Lower leg skin (tissue), 4 donors: ENCODE data around the gene KRTAP4-9. TPM values are rescaled to one million over a fixed set of nuclear protein-coding genes. Genes with fewer than 3 reads are reported as not detected.
"Not testable (repeated sequence)": the region's sequence is repeated elsewhere in the genome, so short reads cannot be mapped to it uniquely, and the experiment has no call there.

ENCODE experiments used
- DNase-seq, 2 donors: peaks; one replicate each; pipeline ENCODE4 v3.0.0-alpha.2; 2019; ENCODE audit warnings: low spot score in 2 of 2
- H3K4me3 ChIP-seq: fragments of 200-600 bp; sonication (generic); 2 replicates; pipeline ENCODE4 v1.5.1; 2017; ENCODE audit warnings: mild to moderate bottlenecking, low read depth; ENCODE audit not compliant: poor library complexity, severe bottlenecking
- POLR2A ChIP-seq, 2 donors: fragments of 450-650 bp; IDR thresholded peaks; one replicate each; pipeline ENCODE4 v1.6.1; 2016 to 2017; ENCODE audit warnings: antibody characterized with exemption in 2 of 2, mild to moderate bottlenecking in 1 of 2, moderate library complexity in 1 of 2
- WGBS, 2 donors: methylation state at CpG; one replicate each; pipeline ENCODE4 v1.1.5; 2018; 5-methylcytosine and 5-hydroxymethylcytosine counted together
- intact Hi-C: fragments of 100-400 bp; cut with DNase I; formaldehyde crosslinking; loops from one replicate; pipeline ENCODE4 v1.15.0; 2023; ENCODE audit warnings: low total_unique reads
- total RNA-seq, 4 donors: library from RNA; depleted of rRNA; stranded (reverse); fragments of >200 nt; gene quantifications; one replicate each; pipeline ENCODE4 v1.1.0, GENCODE V29; 2016
- TF ChIP-seq, protein P1 (sequence below), 3 donors: fragments of 450-650 bp; IDR thresholded peaks; one replicate each; pipeline ENCODE4 v1.5.1; 2016; ENCODE audit warnings: antibody characterized with exemption in 3 of 3, mild to moderate bottlenecking in 3 of 3, moderate library complexity in 2 of 3

KRTAP4-9 gene
- total RNA-seq, 4 donors from 2014 or later = 0.44 to 73.5 (median 2.6) TPM; not detected in 1

DNA sequence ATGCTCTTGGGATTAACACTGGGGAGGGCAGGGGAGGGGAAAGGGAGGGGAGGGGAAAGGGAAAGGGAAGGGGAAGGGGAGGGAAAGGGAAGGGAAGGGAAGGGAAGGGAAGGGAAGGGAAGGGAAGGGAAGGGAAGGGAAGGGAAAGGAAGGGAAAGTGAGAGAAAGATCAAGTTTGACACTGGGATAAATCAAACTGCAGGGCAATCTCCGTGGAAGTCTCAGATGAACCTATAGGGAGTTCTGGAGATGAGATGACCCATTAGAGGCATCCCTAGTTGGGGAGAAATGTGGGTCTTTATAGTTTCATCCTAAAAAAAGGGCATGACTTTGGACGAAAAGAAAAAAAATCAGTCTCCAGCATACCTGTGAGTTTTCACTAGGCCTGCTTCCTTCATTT, 16.6 kb downstream of the KRTAP4-9 start:
- WGBS, 2 donors = 85 to 93% methylated on average over 2 of the region's 2 CpGs
- DNase-seq = no peak
- intact Hi-C loops = no loop called here
- TF ChIP-seq, protein P1, sequence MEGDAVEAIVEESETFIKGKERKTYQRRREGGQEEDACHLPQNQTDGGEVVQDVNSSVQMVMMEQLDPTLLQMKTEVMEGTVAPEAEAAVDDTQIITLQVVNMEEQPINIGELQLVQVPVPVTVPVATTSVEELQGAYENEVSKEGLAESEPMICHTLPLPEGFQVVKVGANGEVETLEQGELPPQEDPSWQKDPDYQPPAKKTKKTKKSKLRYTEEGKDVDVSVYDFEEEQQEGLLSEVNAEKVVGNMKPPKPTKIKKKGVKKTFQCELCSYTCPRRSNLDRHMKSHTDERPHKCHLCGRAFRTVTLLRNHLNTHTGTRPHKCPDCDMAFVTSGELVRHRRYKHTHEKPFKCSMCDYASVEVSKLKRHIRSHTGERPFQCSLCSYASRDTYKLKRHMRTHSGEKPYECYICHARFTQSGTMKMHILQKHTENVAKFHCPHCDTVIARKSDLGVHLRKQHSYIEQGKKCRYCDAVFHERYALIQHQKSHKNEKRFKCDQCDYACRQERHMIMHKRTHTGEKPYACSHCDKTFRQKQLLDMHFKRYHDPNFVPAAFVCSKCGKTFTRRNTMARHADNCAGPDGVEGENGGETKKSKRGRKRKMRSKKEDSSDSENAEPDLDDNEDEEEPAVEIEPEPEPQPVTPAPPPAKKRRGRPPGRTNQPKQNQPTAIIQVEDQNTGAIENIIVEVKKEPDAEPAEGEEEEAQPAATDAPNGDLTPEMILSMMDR (IDR thresholded peaks at IDR 0.05) = no peak
- no peak for TF ChIP-seq POLR2A (IDR thresholded peaks at IDR 0.05)
- no peak overlapping the region for H3K4me3 ChIP-seq

DNA sequence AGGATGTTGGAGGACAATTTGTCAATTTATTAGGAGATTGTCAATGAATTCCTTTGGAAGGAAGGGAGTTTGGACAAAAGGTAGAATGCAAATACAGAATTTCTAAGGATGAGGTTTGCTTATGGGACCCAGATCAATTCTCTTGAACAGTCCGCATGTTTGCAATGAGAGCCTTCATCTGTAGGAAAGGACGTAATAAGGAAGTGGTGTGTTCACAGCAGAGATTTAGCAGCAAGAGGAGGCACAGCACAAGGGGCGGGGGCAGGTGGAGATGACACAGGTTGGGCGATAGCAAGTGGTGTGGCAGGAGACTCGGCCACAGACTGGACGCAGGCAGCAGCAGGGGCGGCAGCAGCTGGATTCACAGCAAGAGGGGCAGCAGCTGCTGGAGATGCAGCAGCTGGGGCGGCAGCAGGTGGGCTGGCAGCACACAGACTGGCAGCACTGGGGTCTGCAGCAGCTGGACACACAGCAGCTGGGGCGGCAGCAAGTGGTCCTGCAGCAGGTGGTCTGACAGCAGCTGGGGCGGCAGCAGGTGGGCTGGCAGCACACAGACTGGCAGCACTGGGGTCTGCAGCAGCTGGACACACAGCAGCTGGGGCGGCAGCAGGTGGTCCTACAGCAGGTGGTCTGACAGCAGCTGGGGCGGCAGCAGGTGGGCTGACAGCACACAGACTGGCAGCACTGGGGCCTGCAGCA, 18.3 kb downstream of the KRTAP4-9 start:
- DNase-seq, H3K4me3 ChIP-seq, intact Hi-C loops: not testable (repeated sequence)
- WGBS, 2 donors = 90 to 91% methylated on average over 8 to 12 of the region's 12 CpGs

DNA sequence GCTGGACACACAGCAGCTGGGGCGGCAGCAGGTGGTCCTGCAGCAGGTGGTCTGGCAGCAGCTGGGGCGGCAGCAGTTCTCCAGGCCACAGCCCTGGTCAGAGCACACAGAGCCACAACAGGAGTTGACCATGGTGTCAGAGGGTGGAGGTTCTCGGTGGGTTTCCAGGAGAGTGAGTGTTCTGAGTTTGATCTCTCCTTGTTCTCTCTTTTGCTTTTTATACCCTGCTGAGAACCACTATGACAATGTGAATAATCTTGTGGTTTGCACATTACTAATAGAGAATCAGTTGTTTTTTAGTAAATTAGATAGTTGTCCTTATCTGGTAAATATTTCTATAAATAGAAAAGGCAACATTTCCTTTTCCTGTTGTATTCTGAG, 18.8 kb downstream of the KRTAP4-9 start, which contains the start of gene KRTAP4-12:
Gene KRTAP4-12, minus strand, starts transcription at position 192 of the 381 bp plus-strand sequence. Its CDS starts 60 bp downstream, at position 132.
- intact Hi-C loops, H3K4me3 ChIP-seq, DNase-seq: not testable (repeated sequence)
- 76 to 91% methylated on average over 3 of the region's 3 CpGs for WGBS, 2 donors

DNA sequence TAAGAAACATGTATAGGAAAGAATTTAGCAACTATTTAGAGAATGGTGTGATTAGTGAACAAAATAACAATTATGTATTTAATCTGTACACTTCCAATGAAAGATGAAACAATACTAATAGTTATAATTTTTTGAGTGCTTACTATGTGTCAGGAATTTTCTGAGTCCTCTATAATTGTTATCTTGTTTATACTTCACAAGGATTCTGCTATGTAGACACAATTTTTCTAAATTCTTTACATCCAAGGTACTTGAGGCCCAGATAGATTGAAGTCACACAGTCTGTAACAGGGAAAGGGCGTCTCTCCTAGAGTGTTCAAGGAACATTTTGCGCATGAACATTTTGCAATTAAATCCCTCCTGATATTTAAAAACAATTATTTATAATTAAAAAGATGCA, 19.9 kb downstream of the KRTAP4-9 start:
- no peak for DNase-seq
- TF ChIP-seq, protein P1 (IDR thresholded peaks at IDR 0.05) = no peak
- no peak for TF ChIP-seq POLR2A (IDR thresholded peaks at IDR 0.05)
- H3K4me3 ChIP-seq = no peak overlapping the region
- intact Hi-C loops = no loop called here
- 91 to 97% methylated on average over 2 of the region's 2 CpGs for WGBS, 2 donors

DNA sequence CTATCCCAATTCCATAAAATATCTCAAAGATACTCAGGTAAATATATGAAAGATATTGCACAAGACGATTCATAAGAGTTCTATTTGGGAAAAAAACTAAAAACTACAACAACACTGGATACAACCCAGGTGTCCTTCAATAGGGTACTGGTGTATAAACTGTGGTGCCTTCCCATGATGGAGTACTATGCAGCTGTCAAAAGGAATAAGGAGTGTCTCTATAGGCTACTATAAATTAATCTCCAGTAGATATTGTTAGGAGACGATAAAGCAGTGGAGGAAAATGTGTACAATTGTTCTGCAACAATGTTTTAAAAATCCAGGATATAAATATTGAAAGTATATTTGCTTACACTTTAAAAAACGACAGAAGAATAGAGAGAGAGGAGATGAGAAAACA, 21.2 kb downstream of the KRTAP4-9 start:
- no peak for DNase-seq
- TF ChIP-seq, protein P1 (IDR thresholded peaks at IDR 0.05) = no peak
- TF ChIP-seq POLR2A (IDR thresholded peaks at IDR 0.05) = no peak
- H3K4me3 ChIP-seq = no peak overlapping the region
- intact Hi-C loops = no loop called here
- WGBS, 2 donors = 81 to 84% methylated on average over 3 of the region's 3 CpGs

DNA sequence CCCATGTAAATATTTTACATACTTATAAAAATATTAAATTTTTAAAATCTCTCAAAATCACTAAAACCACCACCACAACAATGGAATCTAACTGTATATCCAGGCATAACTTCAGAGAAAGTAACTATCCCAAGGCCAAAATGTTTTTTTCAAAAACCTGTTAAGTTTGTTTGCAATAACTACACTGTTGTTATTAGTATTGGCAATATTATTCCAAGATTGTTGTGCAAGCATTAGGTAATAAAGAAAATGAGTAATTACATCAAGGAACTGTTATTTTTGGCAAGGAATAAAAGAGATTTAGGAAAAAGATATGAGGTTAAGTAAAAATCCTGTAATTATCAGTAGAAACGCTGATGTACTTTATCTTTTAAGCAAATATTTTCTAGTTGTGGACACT, 22.2 kb downstream of the KRTAP4-9 start:
- no peak for DNase-seq
- no peak overlapping the region for H3K4me3 ChIP-seq
- intact Hi-C loops = no loop called here
- TF ChIP-seq, protein P1 (IDR thresholded peaks at IDR 0.05) = no peak
- TF ChIP-seq POLR2A (IDR thresholded peaks at IDR 0.05) = no peak
- WGBS, 2 donors = 46 to 48% methylated on average over 1 of the region's 1 CpG

DNA sequence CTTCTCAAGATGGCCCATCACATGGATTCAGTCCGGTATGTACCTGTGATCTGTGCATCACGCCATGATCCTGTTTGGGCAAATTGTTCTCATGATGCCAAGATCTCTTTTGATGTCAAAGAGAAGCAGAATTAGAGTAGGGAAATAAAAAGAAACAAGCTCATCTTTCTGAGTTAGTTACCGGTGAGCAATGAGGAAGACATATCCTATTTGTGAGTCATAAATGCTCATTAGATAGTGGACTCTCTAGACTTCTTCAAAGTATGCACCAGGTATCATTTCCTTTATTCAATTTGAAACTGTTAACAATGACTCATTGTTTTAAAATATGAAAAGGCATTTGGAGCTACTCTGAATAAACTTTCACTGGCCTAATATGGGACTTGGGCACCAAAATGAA, 26.8 kb downstream of the KRTAP4-9 start:
- WGBS, 2 donors = 75 to 79% methylated on average over 3 of the region's 3 CpGs
- intact Hi-C loops = no loop called here
- H3K4me3 ChIP-seq = no peak overlapping the region
- TF ChIP-seq POLR2A (IDR thresholded peaks at IDR 0.05) = no peak
- TF ChIP-seq, protein P1 (IDR thresholded peaks at IDR 0.05) = no peak
- no peak for DNase-seq
